HepG2 (cell line): ENCODE measurements around the gene FAM163B.

ENCODE experiments used
- CTCF ChIP-seq: sonication (generic); formaldehyde crosslinking; IDR thresholded peaks from 2 replicates; pipeline ENCODE4 v1.5.0; 2020; ENCODE audit warnings: mild to moderate bottlenecking, missing genetic modification reagents, moderate library complexity
- MTA1 ChIP-seq: sonication (generic); formaldehyde crosslinking; IDR thresholded peaks from 2 replicates; pipeline ENCODE4 v1.4.0; 2020; ENCODE audit warnings: missing genetic modification reagents, mild to moderate bottlenecking, borderline replicate concordance
- SIN3A ChIP-seq: IDR thresholded peaks from 2 replicates; pipeline ENCODE4 v1.6.1; 2011; ENCODE audit warnings: low read depth, mild to moderate bottlenecking, control low read depth, low read length, borderline replicate concordance
- TAF15 ChIP-seq: fragments of 200-400 bp; formaldehyde crosslinking; IDR thresholded peaks from one replicate; pipeline ENCODE4 v1.6.1; 2018; ENCODE audit warnings: mild to moderate bottlenecking, low read depth, low read length; ENCODE audit not compliant: poor library complexity, severe bottlenecking
- ZBTB20 ChIP-seq: sonication (generic); formaldehyde crosslinking; IDR thresholded peaks from 2 replicates; pipeline ENCODE4 v1.8.1; 2023; ENCODE audit warnings: missing genetic modification reagents, low read depth, mild to moderate bottlenecking, borderline replicate concordance
- ZBTB40 ChIP-seq, 2 experiments: fragments of 450-650 bp in 1 of 2; sonication (generic) in 1 of 2; formaldehyde crosslinking in 1 of 2; IDR thresholded peaks; 2 replicates each; pipeline versions ENCODE4 v1.6.1 to v1.8.0; 2016 to 2022; ENCODE audit warnings: antibody characterized with exemption in 1 of 2, mild to moderate bottlenecking in 1 of 2, missing genetic modification reagents in 1 of 2
- ZNF382 ChIP-seq: sonication (generic); formaldehyde crosslinking; IDR thresholded peaks from 2 replicates; pipeline ENCODE4 v1.5.0; 2020; ENCODE audit warnings: missing genetic modification reagents, mild to moderate bottlenecking, borderline replicate concordance
- ZNF800 ChIP-seq: sonication (generic); formaldehyde crosslinking; IDR thresholded peaks from 2 replicates; pipeline ENCODE4 v1.4.0; 2020; ENCODE audit warnings: missing genetic modification reagents
- TF ChIP-seq, protein P1 (sequence below): sonication (generic); formaldehyde crosslinking; IDR thresholded peaks from 2 replicates; pipeline ENCODE4 v1.4.0; 2020; ENCODE audit warnings: missing genetic modification reagents

GRCh38 chr9:133593587-133594253, 15.5 kb downstream of the FAM163B start:
- TF ChIP-seq ZBTB40 (IDR thresholded peaks at IDR 0.05) (no peak), ZBTB40 (CRISPR knock-in tag; IDR thresholded peaks at IDR 0.05) (no peak), MTA1 (CRISPR knock-in tag) (no peak), TAF15 (no peak), ZNF800 (CRISPR knock-in tag) (no peak), ZNF382 (CRISPR knock-in tag) (no peak), SIN3A (no peak), CTCF (CRISPR knock-in tag) (no peak), ZBTB20 (CRISPR knock-in tag) (no peak)
- TF ChIP-seq, protein P1, sequence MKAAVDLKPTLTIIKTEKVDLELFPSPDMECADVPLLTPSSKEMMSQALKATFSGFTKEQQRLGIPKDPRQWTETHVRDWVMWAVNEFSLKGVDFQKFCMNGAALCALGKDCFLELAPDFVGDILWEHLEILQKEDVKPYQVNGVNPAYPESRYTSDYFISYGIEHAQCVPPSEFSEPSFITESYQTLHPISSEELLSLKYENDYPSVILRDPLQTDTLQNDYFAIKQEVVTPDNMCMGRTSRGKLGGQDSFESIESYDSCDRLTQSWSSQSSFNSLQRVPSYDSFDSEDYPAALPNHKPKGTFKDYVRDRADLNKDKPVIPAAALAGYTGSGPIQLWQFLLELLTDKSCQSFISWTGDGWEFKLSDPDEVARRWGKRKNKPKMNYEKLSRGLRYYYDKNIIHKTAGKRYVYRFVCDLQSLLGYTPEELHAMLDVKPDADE = no peak
